Heart left ventricle (tissue), 16 donors: ENCODE results near the gene SLC25A21. TPM values are rescaled to one million over a fixed set of nuclear protein-coding genes. Genes with fewer than 3 reads are reported as not detected.

Source experiments
- ATAC-seq, 4 donors: fragments of 200-7000 bp; cut with Tn5 transposase; one replicate each; pipeline ENCODE4 v1.9.1; 2020 to 2022; ENCODE audit warnings: moderate library complexity in 4 of 4, mild to moderate bottlenecking in 3 of 4, moderate number of reproducible peaks in 1 of 4
- DNase-seq, 5 donors: peaks; one replicate each; pipeline ENCODE4 v3.0.0-alpha.2; 2020
- H3K27ac ChIP-seq, 12 donors: fragments of 200-600 bp; sonication (generic) in 4 of 12; one replicate each; pipeline versions ENCODE4 v1.5.0 to v1.8.0; 2016 to 2022; ENCODE audit warnings: mild to moderate bottlenecking in 2 of 12
- H3K27me3 ChIP-seq, 9 donors: fragments of 200-600 bp; sonication (generic) in 2 of 9; one replicate each; pipeline versions ENCODE4 v1.5.1 to v1.8.0; 2016 to 2022; ENCODE audit warnings: mild to moderate bottlenecking in 3 of 9
- H3K36me3 ChIP-seq, 9 donors: fragments of 200-600 bp; sonication (generic) in 2 of 9; one replicate each; pipeline versions ENCODE4 v1.5.0 to v1.8.0; 2018 to 2022; ENCODE audit warnings: mild to moderate bottlenecking in 2 of 9
- H3K4me1 ChIP-seq, 12 donors: fragments of 200-600 bp; sonication (generic) in 4 of 12; one replicate each; pipeline versions ENCODE4 v1.5.0 to v1.8.0; 2016 to 2022; ENCODE audit warnings: mild to moderate bottlenecking in 3 of 12
- H3K4me3 ChIP-seq, 12 donors: fragments of 200-600 bp; sonication (generic) in 4 of 12; one replicate each; pipeline versions ENCODE4 v1.5.0 to v1.8.0; 2017 to 2022; ENCODE audit warnings: mild to moderate bottlenecking in 9 of 12, moderate library complexity in 4 of 12
- H3K9me3 ChIP-seq, 12 donors: fragments of 200-600 bp; sonication (generic) in 4 of 12; one replicate each; pipeline versions ENCODE4 v1.5.0 to v1.8.0; 2016 to 2022; ENCODE audit warnings: mild to moderate bottlenecking in 1 of 12
- CTCF ChIP-seq, 12 donors: fragments of 200-600 bp; sonication (generic) in 4 of 12; IDR thresholded peaks; one replicate each; pipeline versions ENCODE4 v1.5.0 to v1.8.0; 2018 to 2022; ENCODE audit warnings: antibody characterized with exemption in 12 of 12, mild to moderate bottlenecking in 5 of 12
- POLR2A ChIP-seq, 2 donors: fragments of 450-650 bp; IDR thresholded peaks; one replicate each; pipeline ENCODE4 v1.6.1; 2017; ENCODE audit warnings: antibody characterized with exemption in 2 of 2, mild to moderate bottlenecking in 2 of 2, moderate library complexity in 2 of 2
- WGBS, 4 donors: extraction: QIAGEN DNeasy Blood & Tissue Kit in 2 of 4; methylation state at CpG; one replicate each; pipeline versions ENCODE4 v1.1.5 to v1.1.7; 2013 to 2018; 5-methylcytosine and 5-hydroxymethylcytosine counted together
- intact Hi-C, 10 donors: fragments of 100-400 bp; cut with DNase I; formaldehyde crosslinking; loops; one replicate each; pipeline versions ENCODE4 v1.11.1 to v1.14.2; 2022
- polyA plus RNA-seq, 2 donors: library from polyadenylated mRNA; stranded (reverse); fragments of 200-250 nt; gene quantifications; one replicate each; pipeline ENCODE4 v1.2.3, GENCODE V29; 2013
- total RNA-seq, 9 donors: library from RNA; depleted of rRNA in 2 of 9; stranded (reverse); fragments of >200 nt in 2 of 9; fragmentation: NEBNext Ultra II Directional in 3 of 9; extraction: Animal tissue kit (Norgen Biotek cat#: 25700) in 3 of 9; gene quantifications; one replicate each; pipeline versions ENCODE4 v1.1.0 to v1.2.4, GENCODE V29; 2016 to 2023
- donor health status: ischemic (EF 13 %, LVEDD 7.1; RV severe dilation, severe dysfunction).
- donor health status: healthy with polysubstance abuse.
- donor health status: DM: no; HTN: yes; CAD: no.
- donor health status: DM: no; HTN: no; CAD: no.
- donor health status: ischemic (EF 25% LVEDD 6.9; RV normal size, moderate dysfunction).
- donor health status: ischemic (EF 25% LVEDD 5.7; RV mildly dilated, moderate dysfunction).
- donor health status: healthy.
- donor health status: DM: yes; HTN: yes; CAD: no.
- donor health status: ischemic (EF 35%, LVEDD 5.7; RV mildly dilated, moderate dysfunction).
- donor health status: nonischemic (EF 11% LVEDD 7.7; RV severe dilation, severe dysfunction).
- donor health status: DM: yes; HTN: yes; CAD: no.
- donor health status: PGD.
- donor health status: ischemic (EF 29% LVEDD 5.4; RV normal size, mild dysfunction).
- donor health status: nonischemic (EF 23%, LVEDD 6.1; RV moderate dilation, normal function).

SLC25A21 gene
- total and polyA plus RNA-seq, 11 donors, result 0.12 to 1.6 (median 0.24) TPM; not detected in 1

- Histone ChIP-seq H3K27me3 (peaks cover 0 to 17% (median under 1%) of the 10 kb centered on the region in 9 donors), H3K9me3 (no peaks in the 10 kb centered on the region), H3K4me3 (no peak overlapping the region), H3K27ac (no peak overlapping the region), H3K36me3 (no peaks in the 10 kb centered on the region), H3K4me1 (no peaks in the 10 kb centered on the region)
- no peak for DNase-seq
- TF ChIP-seq CTCF (IDR thresholded peaks at IDR 0.05), result no peak
- TF ChIP-seq POLR2A (IDR thresholded peaks at IDR 0.05), result no peak
- intact Hi-C loops, result no loop called here
- no peak for ATAC-seq
- 41 to 48% (median 44%) methylated on average over 9 of the region's 9 CpGs for WGBS, 4 donors
These were observed 489.2 kb downstream of the SLC25A21 start for GRCh38 chr14:36683083-36683724.

GRCh38 chr14:36682338-36682737, 490.1 kb downstream of the SLC25A21 start:
- Histone ChIP-seq H3K27ac (no peak overlapping the region), H3K36me3 (no peaks in the 10 kb centered on the region), H3K4me3 (no peak overlapping the region), H3K27me3 (peaks cover 0 to 23% (median 4%) of the 10 kb centered on the region in 9 donors), H3K9me3 (no peaks in the 10 kb centered on the region), H3K4me1 (no peaks in the 10 kb centered on the region)
- intact Hi-C loops, result no loop called here
- DNase-seq (no peak), ATAC-seq (no peak)
- TF ChIP-seq CTCF (IDR thresholded peaks at IDR 0.05) (no peak), POLR2A (IDR thresholded peaks at IDR 0.05) (no peak)
- 92 to 99% (median 95%) methylated on average over 4 of the region's 4 CpGs for WGBS, 4 donors

- H3K27me3 ChIP-seq, result peaks cover 0 to 83% (median 38%) of the 10 kb centered on the region in 9 donors
- H3K9me3 ChIP-seq, result no peaks in the 10 kb centered on the region
- 11 to 26% (median 15%) methylated on average over 10 of the region's 10 CpGs for WGBS, 4 donors
- no peak for DNase-seq
- no peak overlapping the region for H3K27ac ChIP-seq
- H3K36me3 ChIP-seq, result no peaks in the 10 kb centered on the region
- no peaks in the 10 kb centered on the region for H3K4me1 ChIP-seq
- H3K4me3 ChIP-seq, result no peak overlapping the region
- no peak for ATAC-seq
- no peak for TF ChIP-seq CTCF (IDR thresholded peaks at IDR 0.05)
- TF ChIP-seq POLR2A (IDR thresholded peaks at IDR 0.05), result no peak
- intact Hi-C loops, result no loop called here
These were observed 496.2 kb downstream of the SLC25A21 start for GRCh38 chr14:36676236-36676635.

GRCh38 chr14:36675581-36675980, 496.8 kb downstream of the SLC25A21 start:
- no peak for ATAC-seq
- Histone ChIP-seq H3K9me3 (no peaks in the 10 kb centered on the region), H3K36me3 (no peaks in the 10 kb centered on the region), H3K4me1 (no peaks in the 10 kb centered on the region), H3K27ac (no peak overlapping the region), H3K4me3 (no peak overlapping the region), H3K27me3 (peaks cover 0 to 89% (median 45%) of the 10 kb centered on the region in 9 donors)
- intact Hi-C loops, result no loop called here
- 70 to 73% (median 72%) methylated on average over 6 of the region's 6 CpGs for WGBS, 4 donors
- DNase-seq, result no peak
- TF ChIP-seq CTCF (IDR thresholded peaks at IDR 0.05) (no peak), POLR2A (IDR thresholded peaks at IDR 0.05) (no peak)
